ENCODE data around the gene RBKS.

DNA sequence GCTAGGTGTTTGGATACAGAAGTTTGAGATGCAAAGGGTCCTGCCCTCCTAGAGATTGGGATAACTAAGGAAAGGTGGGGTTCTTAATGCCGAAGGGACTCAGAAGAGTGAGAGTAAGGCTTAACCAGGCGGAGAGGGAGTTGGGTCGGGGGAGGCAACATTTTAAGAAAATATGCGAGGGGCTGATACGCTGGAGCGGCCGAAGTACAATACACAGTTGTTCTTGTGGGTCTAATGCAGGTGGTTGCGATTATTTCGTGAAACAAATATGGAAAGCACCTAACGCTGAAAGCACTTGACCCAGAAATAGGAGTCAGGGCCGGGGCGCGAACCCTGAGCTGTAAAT is 119.0 kb downstream of the RBKS start:
- TF ChIP-seq, protein P1, sequence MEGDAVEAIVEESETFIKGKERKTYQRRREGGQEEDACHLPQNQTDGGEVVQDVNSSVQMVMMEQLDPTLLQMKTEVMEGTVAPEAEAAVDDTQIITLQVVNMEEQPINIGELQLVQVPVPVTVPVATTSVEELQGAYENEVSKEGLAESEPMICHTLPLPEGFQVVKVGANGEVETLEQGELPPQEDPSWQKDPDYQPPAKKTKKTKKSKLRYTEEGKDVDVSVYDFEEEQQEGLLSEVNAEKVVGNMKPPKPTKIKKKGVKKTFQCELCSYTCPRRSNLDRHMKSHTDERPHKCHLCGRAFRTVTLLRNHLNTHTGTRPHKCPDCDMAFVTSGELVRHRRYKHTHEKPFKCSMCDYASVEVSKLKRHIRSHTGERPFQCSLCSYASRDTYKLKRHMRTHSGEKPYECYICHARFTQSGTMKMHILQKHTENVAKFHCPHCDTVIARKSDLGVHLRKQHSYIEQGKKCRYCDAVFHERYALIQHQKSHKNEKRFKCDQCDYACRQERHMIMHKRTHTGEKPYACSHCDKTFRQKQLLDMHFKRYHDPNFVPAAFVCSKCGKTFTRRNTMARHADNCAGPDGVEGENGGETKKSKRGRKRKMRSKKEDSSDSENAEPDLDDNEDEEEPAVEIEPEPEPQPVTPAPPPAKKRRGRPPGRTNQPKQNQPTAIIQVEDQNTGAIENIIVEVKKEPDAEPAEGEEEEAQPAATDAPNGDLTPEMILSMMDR (conservative IDR thresholded peaks at IDR 0.05 in 1 of 2, IDR thresholded peaks at IDR 0.05 in 1 of 2; ENCODE audit: extremely low read depth in 1 of 2, insufficient read depth in 1 of 2, low read depth in 1 of 2, low read length in 2 of 2) = no peak
- TF ChIP-seq EZH2 (IDR thresholded peaks at IDR 0.05; ENCODE audit: borderline replicate concordance, low read length) = no peak

Measured in mammary epithelial cell (primary cell).